ENCODE results near the gene TGFBR3L. TPM values are rescaled to one million over a fixed set of nuclear protein-coding genes. Genes with fewer than 3 reads are reported as not detected.
"Not testable (repeated sequence)": the region's sequence is repeated elsewhere in the genome, so short reads cannot be mapped to it uniquely, and the experiment has no call there.

TGFBR3L gene
- polyA plus RNA-seq, 3 donors = 0.07 to 1.0 TPM; not detected in 1

DNA sequence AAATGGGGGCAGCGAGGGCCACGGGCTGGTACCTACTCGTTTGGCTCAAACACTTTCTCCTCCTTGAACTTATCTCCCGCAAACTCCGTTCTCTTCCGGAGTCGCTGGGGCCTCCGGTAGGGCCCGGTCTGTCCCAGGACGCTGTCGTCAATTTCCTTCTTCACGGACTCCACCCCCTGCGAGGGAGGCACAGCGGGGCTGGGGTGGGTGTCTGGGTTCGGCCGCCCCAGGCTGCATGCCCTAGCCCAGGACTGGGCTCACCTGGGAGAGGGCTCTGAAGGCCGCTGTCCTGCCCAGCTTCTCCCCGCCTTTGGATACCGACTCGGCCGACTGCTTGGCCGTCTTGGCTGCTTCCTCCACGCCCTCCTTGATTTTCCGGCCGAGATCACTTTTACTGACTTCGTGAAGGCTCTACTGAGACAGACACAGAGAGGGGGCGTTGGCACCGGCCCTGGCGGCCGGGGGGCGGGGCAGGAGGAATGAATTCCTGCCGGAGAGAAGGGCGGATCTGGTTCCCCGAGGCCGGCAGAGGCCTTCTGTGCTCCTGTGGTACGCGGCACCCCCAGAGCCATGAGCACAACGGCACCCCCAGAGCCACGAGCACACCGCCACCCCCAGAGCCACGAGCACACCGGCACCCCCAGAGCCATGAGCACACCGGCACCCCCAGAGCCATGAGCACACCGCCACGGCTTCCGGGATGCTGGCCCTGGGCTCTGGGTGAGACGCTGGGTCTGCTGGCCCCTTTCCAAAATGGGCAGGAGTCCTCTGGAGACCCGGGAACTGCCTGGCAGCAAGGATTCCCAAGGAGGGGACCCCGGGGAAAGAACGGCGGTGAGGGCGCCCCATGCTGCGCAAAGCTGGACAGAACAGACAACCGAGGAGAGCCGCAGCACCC, 19.4 kb downstream of the TGFBR3L start:
- 88 to 92% (median 92%) methylated on average over 54 to 55 of the region's 55 CpGs for WGBS, 3 donors
- H3K27ac ChIP-seq (ENCODE audit: low read depth, low read length) = no peak overlapping the region

DNA sequence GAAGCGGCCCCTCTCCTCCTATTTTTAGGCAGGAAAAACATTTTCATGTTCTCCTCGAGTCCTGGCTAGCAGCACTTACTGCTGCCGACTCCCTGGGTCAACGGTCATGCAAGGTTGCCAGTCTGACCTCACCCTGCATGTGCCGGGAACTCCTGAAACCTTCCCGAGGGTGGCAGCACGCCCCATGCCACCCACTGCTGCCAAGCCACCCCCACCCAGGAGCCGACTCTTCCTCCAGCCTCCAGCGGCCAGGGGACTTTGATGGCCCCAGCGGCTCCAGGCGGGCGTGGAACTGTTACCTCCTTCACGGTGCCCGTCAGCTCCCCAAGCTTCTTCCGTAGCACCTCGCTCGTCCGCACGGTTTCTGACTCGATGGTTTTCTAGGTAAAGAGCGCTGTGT, 20.1 kb downstream of the TGFBR3L start:
- no peak overlapping the region for H3K27ac ChIP-seq (ENCODE audit: low read depth, low read length)
- WGBS, 3 donors = 89 to 94% (median 90%) methylated on average over 21 of the region's 21 CpGs

GRCh38 chr19:7940841-7941240, 26.2 kb downstream of the TGFBR3L start:
- WGBS, 3 donors = 92 to 95% (median 94%) methylated on average over 13 of the region's 13 CpGs
- H3K27ac ChIP-seq (ENCODE audit: low read depth, low read length) = no peak overlapping the region

DNA sequence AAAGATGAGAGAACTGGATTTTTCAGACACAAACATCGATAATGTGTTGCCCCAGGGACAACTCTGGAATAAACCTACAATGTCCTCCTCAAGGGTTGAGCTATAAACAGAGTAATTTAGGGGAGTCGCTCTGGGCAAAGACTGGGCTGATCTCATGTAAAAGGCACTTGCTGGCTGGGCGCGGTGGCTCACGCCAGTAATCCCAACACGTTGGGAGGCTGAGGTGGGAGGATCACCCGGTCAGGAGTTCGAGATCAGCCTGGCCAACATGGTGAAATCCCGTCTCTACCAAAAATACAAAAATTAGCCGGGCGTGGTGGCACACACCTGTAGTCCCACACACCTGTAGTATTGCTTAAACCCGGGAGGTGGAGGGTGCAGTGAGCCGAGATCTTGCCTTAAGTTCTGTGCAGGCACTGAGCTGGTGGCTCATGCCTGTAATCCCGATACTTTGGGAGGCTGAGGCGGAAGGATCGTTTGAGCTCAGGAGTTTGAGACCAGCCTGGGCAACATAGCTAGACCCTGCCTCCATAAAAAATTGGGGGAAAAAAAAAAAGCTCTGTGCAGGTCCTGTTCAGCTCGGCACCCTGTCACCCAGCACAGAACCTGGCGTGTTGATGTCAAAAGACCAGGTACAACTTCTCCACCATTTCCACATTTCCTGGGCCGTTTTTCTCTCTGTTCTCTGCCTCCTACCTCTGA, 27.4 kb downstream of the TGFBR3L start:
- 85 to 92% (median 85%) methylated on average over 19 of the region's 19 CpGs for WGBS, 3 donors
- H3K27ac ChIP-seq (ENCODE audit: low read depth, low read length) = no peak overlapping the region

DNA sequence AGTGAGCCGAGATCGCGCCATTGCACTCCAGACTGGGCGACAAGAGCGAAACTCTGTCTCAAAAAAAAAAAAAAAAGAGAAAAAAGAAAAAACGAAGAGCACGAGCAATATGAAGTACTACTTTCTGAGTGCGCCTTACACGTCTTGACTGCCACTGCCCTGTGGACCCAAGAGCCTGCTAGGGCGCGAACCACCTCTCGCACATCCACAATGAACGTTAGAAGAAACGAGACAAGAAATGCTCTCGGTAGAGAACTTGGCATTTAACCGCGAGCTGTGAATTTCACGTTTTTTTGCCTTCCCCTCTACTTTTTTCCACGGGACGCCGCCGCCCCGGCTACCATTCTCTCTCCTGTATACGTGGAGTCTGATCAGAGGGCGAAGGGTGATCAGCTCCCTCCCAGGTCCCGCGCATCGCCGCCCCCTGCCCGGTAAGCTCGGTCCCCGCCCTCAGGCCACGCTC, 28.4 kb downstream of the TGFBR3L start:
- WGBS, 3 donors = 3 to 6% (median 6%) methylated on average over 31 to 33 of the region's 33 CpGs
- peak overlapping the region; percentile 68 for H3K27ac ChIP-seq (ENCODE audit: low read depth, low read length)

DNA sequence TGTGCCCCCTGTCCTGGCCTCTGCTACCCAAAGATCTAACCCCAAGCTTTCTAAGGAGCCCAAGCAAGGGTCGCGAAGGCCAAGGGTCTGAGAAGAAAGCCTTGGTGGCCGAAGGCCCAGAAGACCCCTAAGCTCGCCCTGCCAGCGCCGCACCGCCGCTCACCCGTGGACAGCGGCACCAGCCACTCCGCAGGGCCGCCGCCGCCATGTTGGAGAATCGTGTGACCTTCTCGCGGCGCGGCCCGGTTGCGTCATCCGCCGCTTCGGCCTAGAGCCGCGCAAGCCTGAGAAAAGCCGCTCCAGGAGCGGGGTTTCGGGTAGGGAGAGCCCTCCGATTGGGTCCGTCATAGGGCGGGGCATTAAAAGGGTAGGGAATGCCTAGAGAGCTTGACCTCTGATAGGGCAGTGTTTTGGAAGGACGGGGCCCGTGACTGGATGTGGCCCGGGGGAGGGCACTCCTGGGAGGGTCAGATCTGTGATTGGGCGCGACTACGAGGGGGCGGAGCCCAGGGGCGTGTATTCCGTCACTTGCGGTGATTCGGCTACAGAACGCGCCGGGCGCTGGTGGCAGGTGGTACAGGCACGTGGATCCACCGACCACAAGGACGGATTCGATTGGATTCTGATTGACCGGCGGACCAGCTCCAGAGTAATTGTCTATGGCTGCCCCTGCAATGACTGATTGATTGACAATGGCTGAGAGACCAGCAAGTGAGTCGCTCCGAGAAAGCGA, 29.0 kb downstream of the TGFBR3L start, which contains the start of gene TIMM44:
Gene TIMM44 (minus strand): TSS at position 223 of the 733 bp plus-strand sequence. CDS start 15 bp downstream, at position 208.
- WGBS, 3 donors = 0 to 1% (median 1%) methylated on average over 56 of the region's 56 CpGs

DNA sequence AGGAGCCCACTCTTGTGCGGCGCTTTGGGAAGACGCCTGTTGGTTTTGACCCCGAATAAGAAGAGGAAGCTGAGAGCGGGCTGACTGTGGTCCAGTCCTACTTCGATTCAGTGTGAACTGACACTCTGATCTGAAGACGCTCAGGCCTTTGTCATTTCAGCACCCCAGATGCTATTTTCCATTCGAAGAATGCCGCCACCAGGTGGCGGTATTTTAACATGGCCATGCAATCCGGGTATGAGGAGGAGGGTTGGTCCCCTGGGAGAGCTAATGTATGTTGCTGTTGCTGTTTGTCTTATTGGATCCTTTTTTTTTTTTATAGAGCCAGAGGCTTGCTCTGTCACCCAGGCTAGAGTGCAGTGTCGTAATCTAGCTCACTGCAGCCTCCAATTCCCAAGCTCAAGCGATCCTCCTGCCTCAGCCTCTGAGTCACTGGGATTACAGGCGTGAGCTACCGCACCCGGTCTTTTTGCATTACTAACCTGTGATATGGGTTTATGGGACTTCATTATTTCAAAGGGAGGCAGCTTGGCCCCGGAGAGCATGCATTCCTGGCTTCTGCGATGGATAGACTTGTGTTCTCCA, 29.6 kb downstream of the TGFBR3L start:
- 27 to 28% (median 28%) methylated on average over 18 of the region's 18 CpGs for WGBS, 3 donors

More for the DNA sequence above, 29.0 kb downstream of the TGFBR3L start, which contains the start of gene TIMM44:
- H3K27ac ChIP-seq (ENCODE audit: low read depth, low read length) = peak within 1 kb of the TSS; percentile 68

GRCh38 chr19:7947939-7948338, 33.3 kb downstream of the TGFBR3L start:
- 87 to 95% (median 94%) methylated on average over 4 of the region's 4 CpGs for WGBS, 3 donors
- H3K27ac ChIP-seq (ENCODE audit: low read depth, low read length) = no peak overlapping the region

More for the DNA sequence above, 29.6 kb downstream of the TGFBR3L start:
- no peak overlapping the region for H3K27ac ChIP-seq (ENCODE audit: low read depth, low read length)

- H3K27ac ChIP-seq (ENCODE audit: low read depth, low read length) = no peak overlapping the region
- WGBS, 3 donors = 6 to 34% (median 16%) methylated on average over 3 of the region's 3 CpGs
Observed at GRCh38 chr19:7953060-7953459, 38.4 kb downstream of the TGFBR3L start.

DNA sequence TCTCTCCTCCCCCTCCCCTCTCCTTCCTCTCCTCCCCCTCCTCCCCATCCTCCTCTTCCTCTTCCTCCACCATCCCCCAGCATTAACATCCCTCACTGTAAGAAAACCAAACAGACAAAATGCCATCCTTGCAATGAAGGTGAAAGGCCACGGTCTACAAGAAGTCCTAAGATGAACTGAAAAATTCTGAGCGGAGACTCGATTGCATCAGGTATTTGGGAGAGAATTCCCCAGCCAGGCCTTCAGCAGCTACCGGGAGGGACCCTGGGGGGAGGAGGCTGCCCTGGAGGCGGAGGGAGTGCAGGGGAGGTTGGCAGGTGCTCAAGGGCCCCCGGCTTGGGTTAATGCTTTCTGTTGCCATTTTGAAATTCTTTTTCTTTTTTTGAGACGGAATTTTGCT, 38.9 kb downstream of the TGFBR3L start:
- WGBS, 3 donors = 51 to 80% (median 60%) methylated on average over 7 of the region's 7 CpGs
- H3K27ac ChIP-seq (ENCODE audit: low read depth, low read length) = no peak overlapping the region

DNA sequence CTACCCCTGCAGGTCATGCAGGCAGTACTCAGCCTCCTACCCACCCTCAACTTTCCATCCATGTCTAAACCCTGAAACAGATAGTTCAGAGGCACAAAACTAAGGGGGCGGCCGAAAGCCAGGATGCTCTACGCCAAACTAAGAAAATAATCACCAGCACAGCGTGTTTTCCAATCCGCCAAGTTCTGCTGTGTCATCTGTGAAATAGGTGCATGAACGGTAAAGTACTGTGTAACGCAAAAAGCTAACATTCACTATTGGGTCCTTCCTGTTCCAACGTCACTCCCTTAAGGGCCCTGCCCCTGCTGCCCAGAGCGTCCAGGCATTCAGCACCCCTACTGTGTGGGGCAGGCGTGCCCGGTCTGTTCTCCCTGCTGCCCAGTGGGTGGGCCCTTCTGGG, 41.1 kb downstream of the TGFBR3L start:
- WGBS, 3 donors = 78 to 90% (median 82%) methylated on average over 11 of the region's 11 CpGs
- H3K27ac ChIP-seq (ENCODE audit: low read depth, low read length) = no peak overlapping the region

DNA sequence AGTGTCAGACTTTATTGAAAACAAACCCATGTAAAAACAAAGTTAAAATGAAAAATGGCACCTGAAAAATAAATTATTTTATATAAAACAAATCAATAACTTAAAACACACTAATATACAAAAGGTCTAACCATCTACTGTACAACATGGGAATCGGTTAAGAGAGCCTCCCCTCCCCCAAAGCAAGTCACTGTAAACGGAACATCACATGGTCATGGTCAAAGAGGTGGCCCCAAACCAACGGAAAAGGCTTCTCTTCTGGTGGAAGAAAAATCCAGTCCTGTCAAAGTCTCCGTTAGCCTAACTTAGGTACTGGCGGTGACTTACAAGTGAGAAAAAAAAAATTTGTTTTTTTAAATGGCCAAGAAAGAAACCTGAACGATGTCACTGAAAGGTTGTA, 44.6 kb downstream of the TGFBR3L start:
- 37 to 69% (median 47%) methylated on average over 6 of the region's 6 CpGs for WGBS, 3 donors
- no peak overlapping the region for H3K27ac ChIP-seq (ENCODE audit: low read depth, low read length)

- H3K27ac ChIP-seq (ENCODE audit: low read depth, low read length) = not testable (repeated sequence)
- 84 to 96% (median 94%) methylated on average over 4 of the region's 4 CpGs for WGBS, 3 donors
Observed at GRCh38 chr19:7961082-7961481, 46.5 kb downstream of the TGFBR3L start.

GRCh38 chr19:7961920-7962626, 47.4 kb downstream of the TGFBR3L start:
- WGBS, 3 donors = 66 to 85% (median 83%) methylated on average over 13 of the region's 13 CpGs
- H3K27ac ChIP-seq (ENCODE audit: low read depth, low read length) = no peak overlapping the region

DNA sequence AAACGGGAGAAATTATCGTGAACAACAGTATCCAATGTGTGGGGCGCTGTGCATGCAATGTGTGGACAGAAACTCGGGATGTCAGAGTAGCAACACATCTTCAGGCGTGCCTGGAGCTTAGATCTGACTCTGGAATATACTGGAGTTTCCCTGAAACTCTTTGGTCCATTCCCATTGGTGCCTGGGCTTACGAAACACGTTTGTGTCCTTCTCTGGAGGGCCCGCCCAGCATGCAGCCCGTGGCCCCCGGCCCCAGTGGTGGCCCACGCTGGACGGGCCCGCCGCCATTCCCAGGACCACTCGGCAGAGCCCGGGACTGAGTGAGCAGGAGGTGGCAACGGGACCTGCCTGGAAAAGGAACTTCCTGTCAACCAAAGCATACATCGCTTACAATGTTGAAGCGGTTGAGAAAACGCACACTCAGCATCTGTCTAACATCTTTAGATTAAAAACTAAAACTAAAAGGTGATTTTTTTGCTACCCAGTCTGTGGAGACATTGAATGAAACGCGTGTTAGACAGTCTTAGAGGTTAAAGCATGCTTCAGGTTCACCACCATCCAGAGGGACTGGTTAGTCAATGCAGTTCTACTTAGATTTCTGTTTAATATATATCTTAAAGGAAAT, 48.1 kb downstream of the TGFBR3L start:
- WGBS, 3 donors = 67 to 88% (median 87%) methylated on average over 22 of the region's 22 CpGs
- no peak overlapping the region for H3K27ac ChIP-seq (ENCODE audit: low read depth, low read length)

DNA sequence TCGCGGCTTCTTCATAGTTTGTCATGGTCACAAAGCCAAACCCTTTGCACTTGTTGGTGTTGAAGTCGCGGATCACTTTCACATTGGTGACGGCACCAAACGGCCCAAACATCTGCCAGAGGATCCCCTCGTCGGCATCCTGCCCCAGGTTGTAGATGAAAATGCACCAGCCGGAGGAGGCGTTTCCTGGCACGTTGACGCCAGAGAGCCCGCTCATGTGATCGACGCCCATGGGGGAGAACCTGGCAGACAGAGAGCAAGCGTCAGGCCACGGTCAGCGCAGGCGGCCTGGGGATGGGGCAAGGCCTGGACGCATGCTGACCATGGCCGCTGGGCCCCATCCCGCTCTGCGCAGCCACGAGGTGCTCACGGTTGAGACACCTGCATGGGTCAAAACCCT, 48.9 kb downstream of the TGFBR3L start:
- 93 to 97% (median 95%) methylated on average over 25 of the region's 25 CpGs for WGBS, 3 donors

GRCh38 chr19:7965259-7965841, 50.7 kb downstream of the TGFBR3L start:
- no peak overlapping the region for H3K27ac ChIP-seq (ENCODE audit: low read depth, low read length)
- WGBS, 3 donors = 84 to 88% (median 87%) methylated on average over 12 of the region's 12 CpGs

More for the DNA sequence above, 48.9 kb downstream of the TGFBR3L start:
- no peak overlapping the region for H3K27ac ChIP-seq (ENCODE audit: low read depth, low read length)

Data from adipose tissue (tissue), 3 donors.